IMR-90 (cell line): ENCODE results near the gene PCGF2.
"Not testable (repeated sequence)": the region's sequence is repeated elsewhere in the genome, so short reads cannot be mapped to it uniquely, and the experiment has no call there.

Experiments
- CEBPB ChIP-seq: IDR thresholded peaks from 2 replicates; pipeline ENCODE4 v1.6.1; 2012; ENCODE audit warnings: low read depth, low read length, improper control_type of control experiment
- CTCF ChIP-seq: conservative IDR thresholded peaks from 2 replicates; pipeline ENCODE4 v1.5.1; 2012; ENCODE audit warnings: mild to moderate bottlenecking, low read depth, low read length, improper control_type of control experiment
- USF2 ChIP-seq: fragments of 150-350 bp; IDR thresholded peaks from 2 replicates; pipeline ENCODE4 v1.6.1; 2017; ENCODE audit warnings: mild to moderate bottlenecking, antibody characterized with exemption, low read length, low read depth

DNA sequence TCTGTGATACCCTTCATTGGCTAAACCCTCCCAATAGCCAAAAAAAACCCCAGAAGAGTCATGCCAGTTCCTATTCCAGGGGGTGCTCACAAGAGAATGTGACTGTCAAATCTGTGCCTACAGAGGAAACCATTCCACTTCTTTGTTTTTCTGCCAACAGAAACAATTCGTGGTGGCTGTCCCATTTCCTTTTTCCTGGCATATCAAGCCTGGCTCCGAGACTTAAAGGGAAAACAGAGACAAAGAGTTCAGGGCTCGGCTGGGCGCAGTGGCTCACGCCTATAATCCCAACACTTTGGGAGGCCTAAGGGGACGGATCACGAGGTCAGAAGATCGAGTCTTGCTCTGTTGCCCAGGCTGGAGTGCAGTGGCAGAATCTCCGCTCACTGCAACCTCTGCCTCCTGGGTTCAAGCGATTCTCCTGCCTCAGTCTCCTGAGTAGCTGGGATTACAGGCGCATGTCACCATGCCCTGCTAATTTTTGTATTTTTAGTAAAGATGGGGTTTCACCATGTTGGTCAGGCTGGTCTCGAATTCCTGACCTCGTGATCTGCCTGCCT lies 42.1 kb upstream of the PCGF2 start:
- not testable (repeated sequence) for TF ChIP-seq USF2, CTCF, CEBPB
